HPDE6-E6E7 (cell line): ENCODE results near the gene RAD51D.
A peak's percentile ranks its signal among the peaks of the same experiment; 100 is the strongest.
"Not testable (repeated sequence)": the region's sequence is repeated elsewhere in the genome, so short reads cannot be mapped to it uniquely, and the experiment has no call there.

ENCODE experiments used
- DNase-seq: peaks from one replicate; pipeline ENCODE4 v3.0.0; 2011; ENCODE audit warnings: missing footprints; ENCODE audit errors: extremely low spot score

Gene RAD51D

GRCh38 chr17:35090707-35091106 is 29.0 kb downstream of the RAD51D start:
- DNase-seq: not testable (repeated sequence)

- peak; percentile 45 for DNase-seq
These were observed 29.9 kb downstream of the RAD51D start for GRCh38 chr17:35089586-35090296.

GRCh38 chr17:35088881-35089585 is 30.6 kb downstream of the RAD51D start:
- DNase-seq: peak; percentile 66

GRCh38 chr17:35088356-35088880 is 31.2 kb downstream of the RAD51D start:
- DNase-seq: no peak

- no peak for DNase-seq
These were observed 31.8 kb downstream of the RAD51D start for GRCh38 chr17:35087731-35088355.

GRCh38 chr17:35086931-35087573 is 32.6 kb downstream of the RAD51D start:
- no peak for DNase-seq

- DNase-seq: no peak
These were observed 33.5 kb downstream of the RAD51D start for GRCh38 chr17:35086164-35086563.

GRCh38 chr17:35084987-35085386 is 34.7 kb downstream of the RAD51D start:
- DNase-seq: peak; percentile 75

GRCh38 chr17:35083071-35083470 is 36.6 kb downstream of the RAD51D start:
- DNase-seq: no peak

- DNase-seq: no peak
These were observed 37.5 kb downstream of the RAD51D start for GRCh38 chr17:35082073-35082657.

GRCh38 chr17:35081638-35082037 is 38.0 kb downstream of the RAD51D start:
- DNase-seq: no peak

GRCh38 chr17:35080536-35080935 is 39.1 kb downstream of the RAD51D start:
- DNase-seq: no peak

- DNase-seq: no peak
These were observed 39.9 kb downstream of the RAD51D start for GRCh38 chr17:35079547-35080423.

- DNase-seq: no peak
These were observed 42.8 kb downstream of the RAD51D start for GRCh38 chr17:35076874-35077273.

GRCh38 chr17:35074711-35075707 is 44.7 kb downstream of the RAD51D start:
- DNase-seq: no peak

GRCh38 chr17:35073991-35074627 is 45.6 kb downstream of the RAD51D start:
- DNase-seq: no peak

GRCh38 chr17:35073183-35073790 is 46.4 kb downstream of the RAD51D start:
- no peak for DNase-seq

- no peak for DNase-seq
These were observed 50.3 kb downstream of the RAD51D start for GRCh38 chr17:35069311-35069710.

GRCh38 chr17:35068249-35068648 is 51.4 kb downstream of the RAD51D start:
- no peak for DNase-seq
